Endodermal cell (in vitro differentiated cells): ENCODE data around the gene OVCA2. TPM values are rescaled to one million over a fixed set of nuclear protein-coding genes. Genes with fewer than 3 reads are reported as not detected.

Source experiments
- DNase-seq: peaks from one replicate; pipeline ENCODE4 v3.0.0-alpha.2; 2017
- H3K27ac ChIP-seq: 2 replicates; pipeline ENCODE4 v1.5.1; 2013; ENCODE audit warnings: mild to moderate bottlenecking, low read depth, low read length, moderate library complexity
- H3K27me3 ChIP-seq: 2 replicates; pipeline ENCODE4 v1.6.1; 2013; ENCODE audit warnings: mild to moderate bottlenecking, low read length, moderate library complexity; ENCODE audit not compliant: insufficient read depth, control insufficient read depth, poor library complexity, severe bottlenecking
- H3K36me3 ChIP-seq: 2 replicates; pipeline ENCODE4 v1.7.0; 2013; ENCODE audit warnings: mild to moderate bottlenecking, low read length, moderate library complexity; ENCODE audit not compliant: control insufficient read depth, insufficient read depth
- H3K4me1 ChIP-seq: one replicate; pipeline ENCODE4 v1.7.0; 2013; ENCODE audit warnings: low read length; ENCODE audit not compliant: control insufficient read depth, insufficient read depth
- H3K4me3 ChIP-seq: 2 replicates; pipeline ENCODE4 v1.5.1; 2013; ENCODE audit warnings: mild to moderate bottlenecking, low read length, moderate library complexity
- H3K9ac ChIP-seq: 2 replicates; pipeline ENCODE4 v1.6.1; 2013; ENCODE audit warnings: mild to moderate bottlenecking, low read length, moderate library complexity; ENCODE audit not compliant: poor library complexity, severe bottlenecking; ENCODE audit errors: extremely low read depth
- H3K9me3 ChIP-seq: 2 replicates; pipeline ENCODE4 v1.6.1; 2013; ENCODE audit warnings: mild to moderate bottlenecking, low read length, moderate library complexity; ENCODE audit not compliant: control insufficient read depth
- H3K27ac Mint-ChIP-seq: 2 replicates; pipeline ENCODE4 v1.8.0; 2020; ENCODE audit warnings: mixed read lengths
- H3K27me3 Mint-ChIP-seq: 2 replicates; pipeline ENCODE4 v1.8.0; 2021; ENCODE audit warnings: mild to moderate bottlenecking, mixed read lengths; ENCODE audit not compliant: insufficient read depth
- H3K36me3 Mint-ChIP-seq: 2 replicates; pipeline ENCODE4 v1.8.0; 2020; ENCODE audit warnings: low read depth, mixed read lengths
- H3K4me1 Mint-ChIP-seq: 2 replicates; pipeline ENCODE4 v1.8.0; 2020; ENCODE audit warnings: mixed read lengths
- H3K4me3 Mint-ChIP-seq: 2 replicates; pipeline ENCODE4 v1.8.0; 2020; ENCODE audit warnings: mild to moderate bottlenecking, moderate library complexity, mixed read lengths
- H3K9me3 Mint-ChIP-seq: 2 replicates; pipeline ENCODE4 v1.8.0; 2020; ENCODE audit warnings: mild to moderate bottlenecking, mixed read lengths
- CTCF ChIP-seq: fragments of 200-600 bp; sonication (generic); conservative IDR thresholded peaks from 2 replicates; pipeline ENCODE4 v1.5.0; 2021; ENCODE audit warnings: antibody characterized with exemption, mild to moderate bottlenecking
- WGBS, 2 experiments: methylation state at CpG; one replicate each; pipeline versions ENCODE4 v1.1.5 to v1.1.7; 2013; ENCODE audit warnings: missing lambda C conversion rate in 2 of 2, mixed read lengths in 1 of 2; ENCODE audit not compliant: insufficient coverage in 1 of 2, insufficient read length in 1 of 2; 5-methylcytosine and 5-hydroxymethylcytosine counted together
- total RNA-seq, 2 donors: library from RNA; stranded (reverse); fragmentation: NEBNext Ultra II Directional in 1 of 2; extraction: Animal tissue kit (Norgen Biotek cat#: 25700) in 1 of 2; gene quantifications; 2 replicates in 1 of 2; 3 replicates in 1 of 2; pipeline ENCODE4 v1.2.1, GENCODE V29; 2021

OVCA2 gene
- total RNA-seq, 2 donors from 2014 or later, result 19.8 to 27.5 TPM

- Histone ChIP-seq H3K9me3 (no peaks in the 10 kb centered on the region), H3K27me3 (no peaks in the 10 kb centered on the region), H3K9ac (peak overlapping the region; percentile 70), H3K27ac (no peak overlapping the region), H3K4me3 (peak overlapping the region; percentile 93), H3K36me3 (peaks cover 46% of the 10 kb centered on the region), H3K4me1 (peaks cover 7% of the 10 kb centered on the region)
- peak overlapping the region; percentile 84 for H3K4me3 Mint-ChIP-seq
- H3K9me3 Mint-ChIP-seq, result no peaks in the 10 kb centered on the region
- 96 to 100% methylated on average over 4 to 5 of the region's 5 CpGs for WGBS, 2 experiments
- DNase-seq, result no peak
- peaks cover 27% of the 10 kb centered on the region for H3K27me3 Mint-ChIP-seq
- H3K27ac Mint-ChIP-seq, result peak overlapping the region; percentile 70
- peaks cover 19% of the 10 kb centered on the region for H3K4me1 Mint-ChIP-seq
- H3K36me3 Mint-ChIP-seq, result peaks cover 27% of the 10 kb centered on the region
- TF ChIP-seq CTCF, result no peak
These were observed 1.1 kb downstream of the OVCA2 start for GRCh38 chr17:2042933-2043332.

- Histone ChIP-seq H3K4me3 (no peak overlapping the region), H3K36me3 (peaks cover 46% of the 10 kb centered on the region), H3K9ac (no peak overlapping the region), H3K9me3 (no peaks in the 10 kb centered on the region), H3K27ac (no peak overlapping the region), H3K27me3 (no peaks in the 10 kb centered on the region), H3K4me1 (peaks cover 9% of the 10 kb centered on the region)
- no peak for DNase-seq
- Mint-ChIP-seq H3K36me3 (peaks cover 20% of the 10 kb centered on the region), H3K4me1 (peaks cover 25% of the 10 kb centered on the region), H3K4me3 (peak overlapping the region; percentile 84), H3K9me3 (no peaks in the 10 kb centered on the region), H3K27me3 (peaks cover 34% of the 10 kb centered on the region), H3K27ac (no peak overlapping the region)
- WGBS, 2 experiments, result 95 to 98% methylated on average over 6 of the region's 6 CpGs
- no peak for TF ChIP-seq CTCF
These were observed 2.0 kb downstream of the OVCA2 start for GRCh38 chr17:2043785-2044184.

DNA sequence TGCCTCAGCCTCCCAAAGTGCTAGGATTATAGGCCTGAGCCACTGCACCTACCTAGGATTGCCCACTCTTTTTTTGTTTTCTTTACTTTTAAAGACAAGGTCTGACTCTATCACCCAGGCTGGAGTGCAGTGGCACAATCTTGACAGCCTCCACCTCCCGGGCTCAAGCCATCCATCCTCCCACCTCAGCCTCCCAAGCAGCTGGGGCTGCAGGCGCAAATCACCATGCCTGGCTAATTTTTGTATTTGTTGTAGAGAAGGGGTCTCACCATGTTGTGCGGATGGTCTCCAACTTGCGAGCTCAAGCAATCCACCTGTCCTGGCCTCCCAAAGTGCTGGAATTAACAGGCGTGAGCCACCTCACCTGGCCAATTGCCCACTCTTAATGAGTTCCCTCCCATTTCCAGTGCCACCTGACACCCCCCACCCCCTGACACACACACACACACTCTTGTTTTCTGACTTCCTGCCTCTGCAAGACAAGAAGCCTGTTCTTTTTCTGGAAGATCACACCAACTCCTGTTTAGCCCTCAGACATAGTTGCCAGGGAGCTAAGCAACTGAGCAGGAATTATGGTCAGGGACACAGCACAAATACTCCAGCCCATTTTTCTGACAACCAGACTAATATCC, 2.6 kb downstream of the OVCA2 start:
- H3K27ac Mint-ChIP-seq, result no peak overlapping the region
- H3K27ac ChIP-seq, result no peak overlapping the region
- no peak overlapping the region for H3K4me3 Mint-ChIP-seq
- H3K9ac ChIP-seq, result no peak overlapping the region
- H3K9me3 ChIP-seq, result no peaks in the 10 kb centered on the region
- TF ChIP-seq CTCF, result no peak
- H3K4me1 Mint-ChIP-seq, result peaks cover 30% of the 10 kb centered on the region
- H3K36me3 ChIP-seq, result peaks cover 46% of the 10 kb centered on the region
- no peak overlapping the region for H3K4me3 ChIP-seq
- WGBS, 2 experiments, result 96 to 100% methylated on average over 2 to 4 of the region's 5 CpGs
- peaks cover 19% of the 10 kb centered on the region for H3K36me3 Mint-ChIP-seq
- DNase-seq, result no peak
- H3K9me3 Mint-ChIP-seq, result no peaks in the 10 kb centered on the region
- peaks cover 39% of the 10 kb centered on the region for H3K27me3 Mint-ChIP-seq
- H3K4me1 ChIP-seq, result peaks cover 9% of the 10 kb centered on the region
- H3K27me3 ChIP-seq, result no peaks in the 10 kb centered on the region
